GM06990 (cell line): Measurements from ENCODE around the gene SIN3B.
A peak's percentile ranks its signal among the peaks of the same experiment; 100 is the strongest.
"Not testable (repeated sequence)": the region's sequence is repeated elsewhere in the genome, so short reads cannot be mapped to it uniquely, and the experiment has no call there.

Experiments
- DNase-seq: peaks from one replicate; pipeline ENCODE4 v3.0.0-alpha.2; 2011; ENCODE audit not compliant: insufficient read length; ENCODE audit errors: extremely low read depth
- H3K27me3 ChIP-seq: replicated peaks from 2 replicates; pipeline ENCODE4 v1.6.0; 2011; ENCODE audit warnings: low read length; ENCODE audit not compliant: control insufficient read depth, insufficient read depth
- H3K36me3 ChIP-seq: 2 replicates; pipeline ENCODE4 v1.5.1; 2011; ENCODE audit warnings: low read length; ENCODE audit not compliant: control insufficient read depth, insufficient read depth
- H3K4me3 ChIP-seq: replicated peaks from 2 replicates; pipeline ENCODE4 v1.5.1; 2011; ENCODE audit warnings: low read depth, mild to moderate bottlenecking, control low read depth, low read length
- TF ChIP-seq, protein P1 (sequence below): IDR thresholded peaks from 2 replicates; pipeline ENCODE4 v1.5.1; 2011; ENCODE audit warnings: low read length, control low read depth, mild to moderate bottlenecking, inconsistent platforms; ENCODE audit not compliant: insufficient read depth, poor library complexity, severe bottlenecking

Gene SIN3B

GRCh38 chr19:16871871-16872270 is 42.7 kb downstream of the SIN3B start:
- H3K4me3 ChIP-seq, result no peak overlapping the region
- no peaks in the 10 kb centered on the region for H3K27me3 ChIP-seq
- TF ChIP-seq, protein P1, sequence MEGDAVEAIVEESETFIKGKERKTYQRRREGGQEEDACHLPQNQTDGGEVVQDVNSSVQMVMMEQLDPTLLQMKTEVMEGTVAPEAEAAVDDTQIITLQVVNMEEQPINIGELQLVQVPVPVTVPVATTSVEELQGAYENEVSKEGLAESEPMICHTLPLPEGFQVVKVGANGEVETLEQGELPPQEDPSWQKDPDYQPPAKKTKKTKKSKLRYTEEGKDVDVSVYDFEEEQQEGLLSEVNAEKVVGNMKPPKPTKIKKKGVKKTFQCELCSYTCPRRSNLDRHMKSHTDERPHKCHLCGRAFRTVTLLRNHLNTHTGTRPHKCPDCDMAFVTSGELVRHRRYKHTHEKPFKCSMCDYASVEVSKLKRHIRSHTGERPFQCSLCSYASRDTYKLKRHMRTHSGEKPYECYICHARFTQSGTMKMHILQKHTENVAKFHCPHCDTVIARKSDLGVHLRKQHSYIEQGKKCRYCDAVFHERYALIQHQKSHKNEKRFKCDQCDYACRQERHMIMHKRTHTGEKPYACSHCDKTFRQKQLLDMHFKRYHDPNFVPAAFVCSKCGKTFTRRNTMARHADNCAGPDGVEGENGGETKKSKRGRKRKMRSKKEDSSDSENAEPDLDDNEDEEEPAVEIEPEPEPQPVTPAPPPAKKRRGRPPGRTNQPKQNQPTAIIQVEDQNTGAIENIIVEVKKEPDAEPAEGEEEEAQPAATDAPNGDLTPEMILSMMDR, result no peak
- H3K36me3 ChIP-seq, result peaks cover 37% of the 10 kb centered on the region
- no peak for DNase-seq

GRCh38 chr19:16872728-16873127 is 43.5 kb downstream of the SIN3B start:
- no peak for DNase-seq
- Histone ChIP-seq H3K4me3 (no peak overlapping the region), H3K27me3 (no peaks in the 10 kb centered on the region), H3K36me3 (peaks cover 37% of the 10 kb centered on the region)
- TF ChIP-seq, protein P1, result no peak

DNA sequence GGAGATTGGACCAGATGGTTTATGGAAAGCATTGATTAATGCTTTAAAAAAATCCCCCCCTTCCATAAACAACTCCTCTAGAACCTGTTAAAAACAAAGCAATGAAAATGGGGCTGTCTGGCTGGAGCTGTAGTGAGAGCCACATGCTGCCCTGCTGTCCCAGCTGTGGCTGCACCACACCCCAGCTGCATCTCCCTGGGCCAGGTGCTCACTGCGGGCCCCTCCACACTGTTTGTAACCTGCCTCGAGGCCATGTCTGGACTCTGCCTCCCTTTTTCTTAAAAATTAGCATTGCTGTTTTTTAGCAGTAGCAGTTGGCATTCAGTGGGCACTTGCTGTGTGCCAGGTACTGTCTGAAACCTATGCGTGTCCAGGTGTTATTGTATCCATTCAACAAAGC is 44.4 kb downstream of the SIN3B start:
- Histone ChIP-seq H3K36me3 (peaks cover 34% of the 10 kb centered on the region), H3K4me3 (no peak overlapping the region), H3K27me3 (no peaks in the 10 kb centered on the region)
- TF ChIP-seq, protein P1, result no peak
- DNase-seq, result no peak

GRCh38 chr19:16874250-16874977 is 45.2 kb downstream of the SIN3B start:
- DNase-seq, result no peak
- TF ChIP-seq, protein P1, result no peak
- H3K4me3 ChIP-seq, result no peak overlapping the region
- H3K36me3 ChIP-seq, result peaks cover 32% of the 10 kb centered on the region
- no peaks in the 10 kb centered on the region for H3K27me3 ChIP-seq

GRCh38 chr19:16874978-16875299 is 45.7 kb downstream of the SIN3B start:
- not testable (repeated sequence) for H3K4me3 ChIP-seq, DNase-seq, H3K27me3 ChIP-seq
- H3K36me3 ChIP-seq, result peaks cover 34% of the 10 kb centered on the region

GRCh38 chr19:16875584-16876555 is 46.7 kb downstream of the SIN3B start:
- Histone ChIP-seq H3K36me3 (peaks cover 33% of the 10 kb centered on the region), H3K4me3 (no peak overlapping the region), H3K27me3 (no peaks in the 10 kb centered on the region)
- DNase-seq, result peak; percentile 50
- TF ChIP-seq, protein P1, result no peak
